ACC112 (cell line): Measurements from ENCODE around the gene PSEN1.

ENCODE experiments used
- H2AFZ ChIP-seq: fragments of 200-600 bp; sonication (generic); one replicate; pipeline ENCODE4 v1.6.0; 2017; ENCODE audit warnings: antibody characterized with exemption, low read length; ENCODE audit not compliant: unreplicated experiment
- H3K27ac ChIP-seq: fragments of 200-600 bp; sonication (generic); 2 replicates; pipeline ENCODE4 v1.5.1; 2014; ENCODE audit warnings: low read depth, mild to moderate bottlenecking, antibody characterized with exemption, low read length, moderate library complexity
- H3K27me3 ChIP-seq: fragments of 200-600 bp; sonication (generic); 2 replicates; pipeline ENCODE4 v1.6.1; 2014; ENCODE audit warnings: mild to moderate bottlenecking, antibody characterized with exemption, low read length, moderate library complexity, mixed read lengths; ENCODE audit not compliant: insufficient read depth
- H3K36me3 ChIP-seq: fragments of 200-600 bp; sonication (generic); 2 replicates; pipeline ENCODE4 v1.6.1; 2016; ENCODE audit warnings: mild to moderate bottlenecking, antibody characterized with exemption, low read length, moderate library complexity, mixed read lengths; ENCODE audit not compliant: insufficient read depth
- H3K4me1 ChIP-seq: fragments of 200-600 bp; sonication (generic); one replicate; pipeline ENCODE4 v1.6.1; 2016; ENCODE audit warnings: low read length, mixed read lengths; ENCODE audit not compliant: insufficient read depth, unreplicated experiment, control insufficient read depth
- H3K4me3 ChIP-seq: fragments of 200-600 bp; sonication (generic); 2 replicates; pipeline ENCODE4 v1.5.1; 2014; ENCODE audit warnings: mild to moderate bottlenecking, low read depth, low read length
- H3K79me2 ChIP-seq: fragments of 200-600 bp; sonication (generic); one replicate; pipeline ENCODE4 v1.6.0; 2016; ENCODE audit warnings: low read length; ENCODE audit not compliant: control insufficient read depth, unreplicated experiment, insufficient read depth

Gene PSEN1

GRCh38 chr14:73136387-73137225, at the start of gene PSEN1:
Gene PSEN1, plus strand, starts transcription at chr14:73136507. Its CDS starts 11,513 bp downstream, at chr14:73148020.
- H3K27ac ChIP-seq: peak within 1 kb of the TSS; percentile 95
- H3K4me3 ChIP-seq: peak within 1 kb of the TSS; percentile 98
- no peaks in the 10 kb centered on the region for H3K27me3 ChIP-seq

GRCh38 chr14:73091044-73091443, 45.3 kb upstream of the PSEN1 start:
- Histone ChIP-seq H3K79me2 (peaks cover 57% of the 10 kb centered on the region), H2AFZ (no peak overlapping the region), H3K4me1 (no peaks in the 10 kb centered on the region), H3K4me3 (no peak overlapping the region), H3K27ac (no peak overlapping the region), H3K27me3 (no peaks in the 10 kb centered on the region), H3K36me3 (peaks cover 42% of the 10 kb centered on the region)

More at GRCh38 chr14:73136387-73137225, at the start of gene PSEN1:
- Histone ChIP-seq H3K36me3 (no peaks in the 10 kb centered on the region), H2AFZ (peak within 1 kb of the TSS; percentile 80), H3K79me2 (peaks cover 40% of the 10 kb centered on the region), H3K4me1 (peaks cover 7% of the 10 kb centered on the region)

GRCh38 chr14:73097421-73097820, 38.9 kb upstream of the PSEN1 start:
- Histone ChIP-seq H3K27ac (no peak overlapping the region), H3K27me3 (no peaks in the 10 kb centered on the region), H3K79me2 (peaks cover 21% of the 10 kb centered on the region), H2AFZ (no peak overlapping the region), H3K4me3 (no peak overlapping the region), H3K4me1 (no peaks in the 10 kb centered on the region), H3K36me3 (peaks cover 56% of the 10 kb centered on the region)

DNA sequence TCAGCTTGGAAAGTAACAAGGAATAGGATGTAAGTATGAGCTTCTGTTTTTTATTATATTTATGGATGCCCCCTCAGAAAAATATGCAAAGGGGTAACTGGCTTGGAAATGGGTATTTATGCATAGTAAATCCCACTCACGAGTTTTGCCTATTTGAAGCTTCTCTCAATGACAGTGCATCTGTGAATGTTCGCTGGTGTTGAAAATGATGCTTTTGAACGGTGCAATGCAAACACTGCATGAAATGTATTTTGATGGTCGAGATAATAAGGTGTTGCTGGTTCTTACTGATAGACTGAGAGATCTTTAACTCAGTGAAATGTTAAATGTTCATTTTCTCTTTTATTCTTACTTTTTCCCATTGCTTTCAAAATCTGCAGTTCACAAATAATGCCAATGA, 36.0 kb upstream of the PSEN1 start:
- Histone ChIP-seq H3K4me1 (no peaks in the 10 kb centered on the region), H3K4me3 (no peak overlapping the region), H3K27me3 (no peaks in the 10 kb centered on the region), H3K36me3 (peaks cover 65% of the 10 kb centered on the region), H3K79me2 (peaks cover 12% of the 10 kb centered on the region), H3K27ac (no peak overlapping the region), H2AFZ (no peak overlapping the region)

DNA sequence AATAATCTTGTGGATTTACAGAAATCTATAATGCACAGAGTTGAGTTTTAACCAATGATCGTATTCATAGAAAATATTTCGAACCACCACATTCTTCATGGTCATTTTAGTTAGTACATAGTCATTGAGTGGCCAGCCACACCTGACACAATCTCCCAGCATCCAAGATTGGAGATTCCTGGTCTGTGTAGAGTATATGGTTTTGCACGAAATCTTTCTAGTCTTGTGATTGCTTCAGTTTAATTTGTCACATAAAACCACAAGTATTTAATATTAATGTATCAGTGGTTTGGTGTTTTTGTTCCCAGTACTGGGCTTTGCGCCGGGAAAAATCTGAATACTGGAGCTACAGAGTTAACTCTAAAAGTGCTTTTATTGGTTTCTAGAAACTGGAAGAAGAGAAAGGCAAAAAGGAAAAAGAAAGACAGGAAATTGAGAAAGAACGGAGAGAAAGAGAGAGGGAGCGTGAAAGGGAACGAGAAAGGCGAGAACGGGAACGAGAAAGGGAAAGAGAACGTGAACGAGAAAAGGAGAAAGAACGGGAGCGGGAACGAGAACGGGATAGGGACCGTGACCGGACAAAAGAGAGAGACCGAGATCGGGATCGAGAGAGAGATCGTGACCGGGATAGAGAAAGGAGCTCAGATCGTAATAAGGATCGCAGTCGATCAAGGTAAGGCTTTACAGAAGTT, 33.4 kb upstream of the PSEN1 start:
- Histone ChIP-seq H3K27me3 (no peaks in the 10 kb centered on the region), H3K4me1 (no peaks in the 10 kb centered on the region), H2AFZ (no peak overlapping the region), H3K79me2 (peaks cover 3% of the 10 kb centered on the region), H3K36me3 (peaks cover 64% of the 10 kb centered on the region), H3K4me3 (no peak overlapping the region), H3K27ac (no peak overlapping the region)

DNA sequence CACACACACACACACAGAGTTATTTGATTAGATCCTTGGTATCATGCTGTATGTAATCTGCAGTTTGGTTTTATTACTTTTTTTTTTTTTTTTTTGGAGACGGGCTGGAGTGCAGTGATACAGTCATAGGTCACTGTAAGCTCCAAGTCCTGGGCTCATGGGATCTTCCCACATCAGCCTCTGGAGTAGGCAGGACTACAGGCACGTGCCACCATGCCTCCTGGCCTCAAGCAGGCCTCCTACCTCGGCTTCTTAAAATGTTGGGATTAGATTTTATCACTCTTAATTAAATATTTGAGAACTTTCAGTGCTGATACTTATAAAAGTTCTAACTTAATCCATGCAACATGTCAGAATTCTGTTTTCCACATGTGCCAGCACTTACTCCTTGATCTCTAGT, 31.3 kb upstream of the PSEN1 start:
- Histone ChIP-seq H3K4me3 (no peak overlapping the region), H3K4me1 (no peaks in the 10 kb centered on the region), H3K36me3 (peaks cover 58% of the 10 kb centered on the region), H3K79me2 (peaks cover 3% of the 10 kb centered on the region), H3K27ac (no peak overlapping the region), H3K27me3 (no peaks in the 10 kb centered on the region), H2AFZ (no peak overlapping the region)

GRCh38 chr14:73105727-73106126, 30.6 kb upstream of the PSEN1 start:
- H2AFZ ChIP-seq: no peak overlapping the region
- H3K36me3 ChIP-seq: peaks cover 55% of the 10 kb centered on the region
- no peak overlapping the region for H3K4me3 ChIP-seq
- no peaks in the 10 kb centered on the region for H3K27me3 ChIP-seq
- H3K27ac ChIP-seq: no peak overlapping the region
- no peaks in the 10 kb centered on the region for H3K4me1 ChIP-seq
- H3K79me2 ChIP-seq: no peaks in the 10 kb centered on the region

DNA sequence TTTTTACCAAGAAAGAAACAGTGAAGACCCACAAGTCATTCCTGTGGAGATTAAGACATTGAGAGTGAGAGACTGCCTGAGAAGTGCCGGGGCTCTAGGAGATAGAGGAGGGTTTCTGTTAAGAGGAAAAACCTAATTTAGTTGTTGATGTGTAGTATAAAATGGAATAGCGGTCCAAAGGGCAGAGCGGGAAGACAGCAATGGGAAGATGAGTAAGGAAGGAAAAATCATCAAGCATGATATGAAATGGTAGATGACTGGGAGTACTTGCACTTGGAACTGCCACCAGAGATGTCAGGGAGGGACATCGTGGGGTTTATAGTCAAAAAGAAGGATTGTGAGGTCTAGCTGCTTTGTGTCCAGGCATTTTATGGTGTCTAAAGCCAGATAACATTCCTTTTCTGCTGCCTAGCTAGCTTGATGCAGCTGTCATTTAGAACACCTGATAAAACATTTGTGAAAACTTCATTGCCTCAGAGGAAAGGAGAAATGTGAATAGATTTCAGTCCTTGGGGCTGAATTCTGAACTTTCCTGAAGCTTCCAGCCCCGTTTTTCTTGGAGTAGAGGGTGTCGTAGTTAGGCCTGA, 20.1 kb upstream of the PSEN1 start:
- Histone ChIP-seq H3K27me3 (no peaks in the 10 kb centered on the region), H3K4me3 (no peak overlapping the region), H3K36me3 (peaks cover 33% of the 10 kb centered on the region), H3K27ac (no peak overlapping the region), H3K4me1 (no peaks in the 10 kb centered on the region), H2AFZ (no peak overlapping the region), H3K79me2 (peaks cover 8% of the 10 kb centered on the region)

DNA sequence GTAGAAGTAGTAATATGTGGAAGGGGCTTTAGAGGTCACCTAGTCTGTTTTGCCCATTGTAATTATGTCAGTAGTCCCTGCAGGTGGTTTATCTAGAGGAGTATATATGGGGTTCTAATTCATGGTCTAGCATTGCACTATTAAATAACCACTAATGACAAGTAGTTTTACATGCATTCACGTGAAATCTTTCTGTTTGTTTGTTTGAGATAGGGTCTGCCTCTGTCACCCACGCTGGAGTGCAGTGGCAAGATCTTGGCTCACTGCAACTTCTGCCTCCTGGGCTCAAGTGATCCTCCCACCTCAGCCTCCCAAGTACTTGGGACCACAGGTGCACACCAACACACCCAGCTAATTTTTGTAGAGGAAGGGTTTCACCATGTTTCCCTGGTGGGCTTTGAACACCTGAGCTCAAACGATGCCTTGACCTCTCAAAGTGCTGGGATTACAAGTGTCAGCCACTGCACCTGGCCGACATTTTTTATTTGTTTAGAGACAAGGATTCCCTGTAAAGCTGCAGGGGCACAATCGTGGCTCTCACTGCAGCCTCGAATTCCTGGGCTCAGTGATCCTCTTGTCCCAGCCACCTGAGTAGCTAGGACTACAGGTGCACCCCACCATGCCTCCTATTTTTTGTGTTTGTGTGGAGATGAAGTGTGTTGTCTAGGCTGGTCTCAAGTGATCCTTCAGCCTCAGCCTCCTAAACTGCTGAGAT, 12.0 kb upstream of the PSEN1 start:
- H2AFZ ChIP-seq: no peak overlapping the region
- H3K27me3 ChIP-seq: no peaks in the 10 kb centered on the region
- peaks cover 23% of the 10 kb centered on the region for H3K36me3 ChIP-seq
- no peak overlapping the region for H3K4me3 ChIP-seq
- no peaks in the 10 kb centered on the region for H3K4me1 ChIP-seq
- H3K79me2 ChIP-seq: no peaks in the 10 kb centered on the region
- no peak overlapping the region for H3K27ac ChIP-seq

DNA sequence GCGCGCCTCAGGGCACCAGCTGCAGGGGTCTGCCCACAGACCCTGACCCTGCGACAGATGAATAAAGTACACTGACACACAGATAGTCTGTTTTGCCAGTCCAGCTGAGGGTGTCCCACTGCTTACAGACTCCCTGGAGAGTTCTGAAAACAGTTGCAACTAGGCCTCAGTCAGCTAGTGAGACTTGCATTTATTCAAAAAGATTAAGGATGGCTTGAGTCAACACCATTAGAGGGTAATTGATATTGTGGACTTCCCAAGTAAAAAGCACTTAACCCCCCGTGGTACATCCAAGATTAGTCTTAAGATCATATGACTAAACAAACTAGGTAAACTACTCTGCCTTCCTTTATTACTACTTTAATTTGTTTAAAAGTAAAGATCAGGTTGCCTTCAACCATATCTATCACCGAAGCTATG, 11.1 kb upstream of the PSEN1 start:
- Histone ChIP-seq H3K27me3 (no peaks in the 10 kb centered on the region), H3K27ac (no peak overlapping the region), H3K36me3 (peaks cover 15% of the 10 kb centered on the region), H3K4me3 (no peak overlapping the region), H2AFZ (no peak overlapping the region), H3K4me1 (no peaks in the 10 kb centered on the region), H3K79me2 (no peaks in the 10 kb centered on the region)
